Measurements from ENCODE around the gene MYLK3. TPM values are rescaled to one million over a fixed set of nuclear protein-coding genes. Genes with fewer than 3 reads are reported as not detected.

The MYLK3 gene
- total RNA-seq, 1 donor from 2014 or later, result not detected

GRCh38 chr16:46709469-46710005 is 38.6 kb downstream of the MYLK3 start:
- DNase-seq (ENCODE audit: low read depth), result no peak
- no peak overlapping the region for H3K4me3 ChIP-seq (ENCODE audit: low read depth, low read length)
- no peak for TF ChIP-seq CTCF (conservative IDR thresholded peaks at IDR 0.05; ENCODE audit: low read depth, low read length)

GRCh38 chr16:46706642-46707041 is 41.5 kb downstream of the MYLK3 start:
- no peak for TF ChIP-seq CTCF (conservative IDR thresholded peaks at IDR 0.05; ENCODE audit: low read depth, low read length)
- no peak overlapping the region for H3K4me3 ChIP-seq (ENCODE audit: low read depth, low read length)
- DNase-seq (ENCODE audit: low read depth), result no peak

- no peak overlapping the region for H3K4me3 ChIP-seq (ENCODE audit: low read depth, low read length)
- no peak for TF ChIP-seq CTCF (conservative IDR thresholded peaks at IDR 0.05; ENCODE audit: low read depth, low read length)
- DNase-seq (ENCODE audit: low read depth), result no peak
Observed at GRCh38 chr16:46702030-46702429, 46.1 kb downstream of the MYLK3 start.

GRCh38 chr16:46701615-46702014 is 46.5 kb downstream of the MYLK3 start:
- TF ChIP-seq CTCF (conservative IDR thresholded peaks at IDR 0.05; ENCODE audit: low read depth, low read length), result no peak
- H3K4me3 ChIP-seq (ENCODE audit: low read depth, low read length), result no peak overlapping the region
- no peak for DNase-seq (ENCODE audit: low read depth)

GRCh38 chr16:46700048-46700447 is 48.1 kb downstream of the MYLK3 start:
- DNase-seq (ENCODE audit: low read depth), result no peak
- no peak overlapping the region for H3K4me3 ChIP-seq (ENCODE audit: low read depth, low read length)
- no peak for TF ChIP-seq CTCF (conservative IDR thresholded peaks at IDR 0.05; ENCODE audit: low read depth, low read length)

GRCh38 chr16:46696957-46697356 is 51.2 kb downstream of the MYLK3 start:
- DNase-seq (ENCODE audit: low read depth), result no peak
- TF ChIP-seq CTCF (conservative IDR thresholded peaks at IDR 0.05; ENCODE audit: low read depth, low read length), result no peak
- no peak overlapping the region for H3K4me3 ChIP-seq (ENCODE audit: low read depth, low read length)

- no peak for DNase-seq (ENCODE audit: low read depth)
- TF ChIP-seq CTCF (conservative IDR thresholded peaks at IDR 0.05; ENCODE audit: low read depth, low read length), result no peak
- no peak overlapping the region for H3K4me3 ChIP-seq (ENCODE audit: low read depth, low read length)
Observed at GRCh38 chr16:46695937-46696336, 52.2 kb downstream of the MYLK3 start.

Data from epithelial cell of proximal tubule (primary cell).